Stomach (tissue), 4 donors: Measurements from ENCODE around the gene CCDC152.

ENCODE experiments used
- CTCF ChIP-seq, 7 experiments: fragments of 450-650 bp in 4 of 7; fragments of 200-600 bp in 3 of 7; sonication (generic) in 3 of 7; IDR thresholded peaks; one replicate each; pipeline ENCODE4 v1.5.1; 2016 to 2019; ENCODE audit warnings: antibody characterized with exemption in 7 of 7, control low read depth in 2 of 7, mild to moderate bottlenecking in 1 of 7
- POLR2A ChIP-seq, 4 donors: fragments of 450-650 bp; IDR thresholded peaks; one replicate each; pipeline ENCODE4 v1.6.1; 2016; ENCODE audit warnings: antibody characterized with exemption in 4 of 4, control low read depth in 2 of 4, mild to moderate bottlenecking in 1 of 4, moderate library complexity in 1 of 4
- POLR2AphosphoS5 ChIP-seq, 3 donors: sonication (generic); formaldehyde crosslinking; IDR thresholded peaks; one replicate each; pipeline ENCODE4 v1.6.1; 2016; ENCODE audit warnings: antibody characterized with exemption in 3 of 3

GRCh38 chr5:42781584-42781983, 25.0 kb downstream of the CCDC152 start:
- TF ChIP-seq POLR2AphosphoS5 (IDR thresholded peaks at IDR 0.05) (no peak), CTCF (IDR thresholded peaks at IDR 0.05) (no peak), POLR2A (IDR thresholded peaks at IDR 0.05) (no peak)
